ENCODE measurements around the gene UHRF1. TPM values are rescaled to one million over a fixed set of nuclear protein-coding genes. Genes with fewer than 3 reads are reported as not detected.

Gene UHRF1
- total and polyA plus RNA-seq, 2 of the 4 experiments (the other 2 are of a cell fraction), result 47.4 to 57.4 TPM

- Histone ChIP-seq H2BK120ac (ENCODE audit: low read depth, low read length) (no peak overlapping the region), H2BK20ac (ENCODE audit: low read depth, low read length) (no peak overlapping the region), H4K5ac (ENCODE audit: low read depth, low read length) (no peak overlapping the region), H3K56ac (ENCODE audit: extremely low read depth, insufficient read depth, low read length) (no peak overlapping the region), H3K27me3 (ENCODE audit: control insufficient read depth, insufficient read depth, low read length) (no peaks in the 10 kb centered on the region), H3K79me1 (ENCODE audit: low read depth in 1 of 2, low read length in 2 of 2) (peaks cover 23 to 91% of the 10 kb centered on the region in 2 experiments), H2BK15ac (ENCODE audit: low read depth, low read length) (no peak overlapping the region), H3K36me3 (ENCODE audit: control insufficient read depth, insufficient read depth, low read length) (peaks cover 10% of the 10 kb centered on the region), H3K14ac (replicated peaks; ENCODE audit: low read depth, low read length) (no peak overlapping the region), H2AFZ (replicated peaks; ENCODE audit: low read length, poor library complexity) (no peak overlapping the region), H4K91ac (ENCODE audit: insufficient read depth, low read depth, low read length) (no peak overlapping the region), H2BK5ac (ENCODE audit: low read depth, low read length, poor library complexity, severe bottlenecking) (no peak overlapping the region), H4K8ac (ENCODE audit: low read depth in 2 of 2, low read length in 2 of 2) (no peak overlapping the region), H3K4me2 (ENCODE audit: low read depth, low read length) (no peak overlapping the region), H3K27ac (ENCODE audit: insufficient read depth, low read length) (no peak overlapping the region), H3K18ac (ENCODE audit: low read depth, low read length) (no peak overlapping the region), H3K9ac (ENCODE audit: low read depth, low read length) (no peak overlapping the region), H3K23ac (ENCODE audit: low read depth, low read length) (no peak overlapping the region), H2AK5ac (ENCODE audit: low read depth, low read length) (no peak overlapping the region), H3K4me1 (ENCODE audit: control insufficient read depth, insufficient read depth, low read length) (peaks cover 20% of the 10 kb centered on the region), H3K9me1 (ENCODE audit: insufficient read depth, low read length) (peaks cover 27% of the 10 kb centered on the region), H2AK9ac (replicated peaks; ENCODE audit: low read depth, low read length, poor library complexity) (no peak overlapping the region), H3K4ac (ENCODE audit: low read depth, low read length) (no peak overlapping the region), H4K20me1 (ENCODE audit: insufficient read depth, low read length) (peaks cover 94% of the 10 kb centered on the region), H3K4me3 (ENCODE audit: insufficient read depth, low read depth, low read length) (no peak overlapping the region), H3K9me3 (ENCODE audit: control insufficient read depth, insufficient read depth, low read length) (no peaks in the 10 kb centered on the region; the same call in 1 of the 2 replicates)
- no peak for DNase-seq
- BruUV-seq (replicated peaks), result no TSS peak
- intact Hi-C loops (cut with micrococcal nuclease) (no loop called here), in situ Hi-C loops (cut with MboI; ENCODE audit: low sequenced_read_pairs) (no loop called here), dilution Hi-C loops (cut with HindIII; ENCODE audit: low sequenced_read_pairs, unreplicated experiment) (no loop called here)
- no peak for ATAC-seq (ENCODE audit: low read depth)
- TF ChIP-seq RCOR1 (IDR thresholded peaks at IDR 0.05; ENCODE audit: insufficient replicate concordance, low read length) (no peak), FOS (IDR thresholded peaks at IDR 0.05; ENCODE audit: low read depth, low read length) (no peak), BHLHE40 (IDR thresholded peaks at IDR 0.05; ENCODE audit: low read depth, low read length) (no peak), SMC3 (IDR thresholded peaks at IDR 0.05; ENCODE audit: low read depth, low read length) (no peak), USF2 (IDR thresholded peaks at IDR 0.05; ENCODE audit: low read depth, low read length) (no peak), CEBPB (IDR thresholded peaks at IDR 0.05; ENCODE audit: low read depth, low read length) (no peak), RFX5 (IDR thresholded peaks at IDR 0.05; ENCODE audit: low read depth, low read length) (no peak), CTCF (conservative IDR thresholded peaks at IDR 0.05; ENCODE audit: low read depth, low read length) (no peak), ELK1 (IDR thresholded peaks at IDR 0.05; ENCODE audit: borderline replicate concordance, low read depth, low read length) (no peak), MAFK (IDR thresholded peaks at IDR 0.05; ENCODE audit: low read depth, low read length) (no peak), POLR2A (IDR thresholded peaks at IDR 0.05; ENCODE audit: low read depth, low read length) (no peak), MAZ (IDR thresholded peaks at IDR 0.05; ENCODE audit: borderline replicate concordance, low read depth, low read length) (no peak), CHD1 (IDR thresholded peaks at IDR 0.05; ENCODE audit: low read depth, low read length) (no peak), MXI1 (IDR thresholded peaks at IDR 0.05; ENCODE audit: borderline replicate concordance, low read depth, low read length) (no peak), NFE2L2 (IDR thresholded peaks at IDR 0.05; ENCODE audit: low read depth, low read length) (no peak), RAD21 (IDR thresholded peaks at IDR 0.05; ENCODE audit: low read length) (no peak)
- ChIA-PET CTCF (no interaction called here), POLR2A (ENCODE audit: unreplicated experiment) (no interaction called here)
- WGBS, 2 experiments (ENCODE audit: extremely low coverage in 2 of 2, insufficient read length in 1 of 2), result 100% methylated on average over 2 of the region's 9 CpGs; no CpG with 5 or more reads in 1 of the 2 experiments
Measured at GRCh38 chr19:4991538-4991937, 82.2 kb downstream of the UHRF1 start.
